HepG2 (cell line): ENCODE measurements around the gene LGALS3. TPM values are rescaled to one million over a fixed set of nuclear protein-coding genes. Genes with fewer than 3 reads are reported as not detected.

Source experiments
- ATAC-seq: fragments of 200-7000 bp; cut with Tn5 transposase; 3 replicates; pipeline ENCODE4 v1.9.1; 2020; ENCODE audit warnings: mild to moderate bottlenecking, moderate library complexity
- BruUV-seq: library from RNA; stranded (reverse); fragments of 400-500 nt; replicated peaks from 2 replicates; lab custom pipeline; 2021; lab: Mats Ljungman, UMichigan
- CTCF ChIA-PET: fragments of 300-600 bp; formaldehyde crosslinking; extraction: SDS; loops from one replicate; lab custom pipeline; 2021; ENCODE audit warnings: low total read pairs, inconsistent platforms, low intra/inter-chr PET ratio; lab: Yijun Ruan, JAX
- POLR2A ChIA-PET: fragments of 350-600 bp; sonication (Branson Sonifier 250); formaldehyde crosslinking; loops from one replicate; lab custom pipeline; 2020; ENCODE audit warnings: antibody characterized with exemption, inconsistent platforms; lab: Yijun Ruan, JAX
- DNase-seq: peaks from one replicate; pipeline ENCODE4 v3.0.0-alpha.2; 2015; ENCODE audit warnings: low spot score
- FAIRE-seq: peaks from 3 replicates; lab custom pipeline; 2011; peaks lifted over from hg19 to GRCh38; lab: Jason Lieb, UNC
- H2AFZ ChIP-seq: one replicate; pipeline ENCODE4 v1.6.1; 2011; ENCODE audit warnings: low read length, inconsistent platforms
- H3K27ac ChIP-seq: fragments of 300-600 bp; 3 replicates; pipeline ENCODE4 v1.8.0; 2011; ENCODE audit warnings: mixed run types, mild to moderate bottlenecking, mixed read lengths, low read length, inconsistent platforms; ENCODE audit not compliant: insufficient read depth; ENCODE audit errors: extremely low read length
- H3K27me3 ChIP-seq, 2 experiments: fragments of 200-600 bp in 1 of 2; 2 replicates in 1 of 2; 3 replicates in 1 of 2; pipeline versions ENCODE4 v1.6.0 to v1.8.0; 2011; ENCODE audit warnings: low read length in 2 of 2, mild to moderate bottlenecking in 2 of 2, moderate library complexity in 2 of 2, inconsistent platforms in 1 of 2; ENCODE audit not compliant: insufficient read depth in 2 of 2, control insufficient read depth in 1 of 2
- H3K36me3 ChIP-seq, 2 experiments: fragments of 200-600 bp in 1 of 2; replicated peaks in 1 of 2; 2 replicates in 1 of 2; 3 replicates in 1 of 2; pipeline versions ENCODE4 v1.5.1 to v1.8.0; 2011; ENCODE audit warnings: low read length in 2 of 2, inconsistent platforms in 1 of 2; ENCODE audit not compliant: insufficient read depth in 2 of 2, control insufficient read depth in 1 of 2
- H3K4me1 ChIP-seq: 2 replicates; pipeline ENCODE4 v1.5.1; 2012; ENCODE audit warnings: low read length, inconsistent platforms; ENCODE audit not compliant: insufficient read depth
- H3K4me2 ChIP-seq: 2 replicates; pipeline ENCODE4 v1.6.0; 2011; ENCODE audit warnings: low read depth, low read length, inconsistent platforms
- H3K4me3 ChIP-seq, 3 experiments: fragments of 200-600 bp in 1 of 3; sonication (generic), shearing (Covaris generic) in 1 of 3; replicated peaks in 1 of 3; 2 replicates each; pipeline ENCODE4 v1.5.1; 2011 to 2016; ENCODE audit warnings: low read length in 3 of 3, inconsistent platforms in 2 of 3, low read depth in 2 of 3, mild to moderate bottlenecking in 2 of 3, control low read depth in 1 of 3, mixed read lengths in 1 of 3; ENCODE audit not compliant: insufficient read depth in 1 of 3
- H3K79me2 ChIP-seq: one replicate; pipeline ENCODE4 v1.6.1; 2011; ENCODE audit warnings: low read length, inconsistent platforms; ENCODE audit not compliant: insufficient read depth
- H3K9ac ChIP-seq: 2 replicates; pipeline ENCODE4 v1.6.0; 2011; ENCODE audit warnings: mild to moderate bottlenecking, low read depth, low read length, inconsistent platforms; ENCODE audit not compliant: insufficient read depth
- H3K9me3 ChIP-seq: 2 replicates; pipeline ENCODE4 v1.5.1; 2012; ENCODE audit warnings: mild to moderate bottlenecking, low read length
- H4K20me1 ChIP-seq: 2 replicates; pipeline ENCODE4 v1.6.0; 2011; ENCODE audit warnings: inconsistent platforms, mild to moderate bottlenecking, low read length, moderate library complexity; ENCODE audit not compliant: insufficient read depth
- HOXD1 ChIP-seq: sonication (generic); formaldehyde crosslinking; IDR thresholded peaks from 2 replicates; pipeline ENCODE4 v1.5.0; 2020; ENCODE audit warnings: missing genetic modification reagents
- SMYD3 ChIP-seq: sonication (generic); formaldehyde crosslinking; IDR thresholded peaks from 2 replicates; pipeline ENCODE4 v1.8.1; 2023; ENCODE audit warnings: mild to moderate bottlenecking, missing genetic modification reagents
- ZNF180 ChIP-seq: sonication (generic); formaldehyde crosslinking; IDR thresholded peaks from 2 replicates; pipeline ENCODE4 v1.4.0; 2020; ENCODE audit warnings: low read depth, missing genetic modification reagents, borderline replicate concordance
- WGBS: methylation state at CpG from one replicate; pipeline ENCODE4 v1.1.6; 2017; ENCODE audit warnings: low lambda C conversion rate; 5-methylcytosine and 5-hydroxymethylcytosine counted together
- in situ Hi-C: cut with HindIII; loops from 2 replicates; pipeline ENCODE4 v1.10.0; 2017; ENCODE audit warnings: low pct_unique_long_range_greater_than_20kb; ENCODE audit not compliant: extremely low pct_ligation_motif_present
- intact Hi-C: fragments of 100-400 bp; cut with micrococcal nuclease; formaldehyde crosslinking; loops from one replicate; pipeline ENCODE4 v1.10.0; 2022; ENCODE audit not compliant: unreplicated experiment
- polyA plus RNA-seq, 8 experiments: library from polyadenylated mRNA; depleted of rRNA in 3 of 8; stranded (reverse) in 7 of 8; unstranded in 1 of 8; fragments of >200 nt; fragmentation: Illumina TruSeq in 4 of 8; extraction: Trizol in 4 of 8; gene quantifications; 2 replicates each; pipeline versions ENCODE4 v1.2.1 to v1.2.3, GENCODE V29; 2011 to 2016; ENCODE audit warnings: low read depth in 4 of 8, missing spikeins in 1 of 8, mixed read lengths in 1 of 8; ENCODE audit not compliant: insufficient read depth in 1 of 8
- total RNA-seq, 5 experiments: library from RNA; depleted of rRNA; stranded (reverse); fragments of >200 nt; fragmentation: Illumina TruSeq; extraction: Trizol; gene quantifications; 2 replicates each; pipeline ENCODE4 v1.2.3, GENCODE V29; 2016; ENCODE audit warnings: low read depth in 1 of 5
- TF ChIP-seq, protein P1 (sequence below): sonication (generic); formaldehyde crosslinking; IDR thresholded peaks from 2 replicates; pipeline ENCODE4 v1.4.0; 2020; ENCODE audit warnings: missing genetic modification reagents

LGALS3 gene
- total and polyA plus RNA-seq, 2 of the 13 experiments (the other 11 are each of a cell fraction or from before 2014, with no cell fraction given), result 5.0 to 97.4 TPM

DNA sequence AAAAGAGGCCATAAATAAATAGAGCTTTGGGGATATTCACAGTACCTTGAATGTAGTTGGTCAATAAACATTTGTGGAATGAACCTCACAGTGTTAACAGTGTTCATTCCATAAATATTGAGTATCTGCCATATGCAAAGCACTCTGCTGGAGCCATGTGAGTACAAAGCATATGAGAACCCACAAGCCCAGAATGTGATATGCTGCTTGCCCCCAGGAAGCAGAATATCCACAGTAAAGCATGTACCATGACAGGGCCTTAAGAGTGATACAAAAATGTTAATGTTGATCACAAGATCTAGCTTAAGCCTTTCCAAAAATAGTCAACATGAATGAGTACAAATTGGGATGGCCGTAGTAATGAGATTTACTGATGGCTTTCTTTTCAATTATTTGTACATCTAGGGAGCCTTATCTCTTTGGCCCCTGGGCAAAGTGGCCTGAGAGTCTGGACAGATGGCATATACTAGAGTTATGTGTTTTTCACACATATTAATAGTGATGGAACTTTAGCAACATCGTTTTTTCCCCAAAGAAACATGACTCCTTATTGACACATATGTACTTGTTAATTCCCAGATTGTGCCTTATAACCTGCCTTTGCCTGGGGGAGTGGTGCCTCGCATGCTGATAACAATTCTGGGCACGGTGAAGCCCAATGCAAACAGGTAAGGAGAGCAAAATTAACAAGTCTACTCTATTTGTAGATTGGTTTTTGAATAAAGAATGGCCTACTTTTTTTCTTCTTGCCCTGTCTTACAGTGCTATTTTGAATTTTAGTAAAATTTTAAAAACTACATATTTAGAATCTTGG lies 10.9 kb downstream of the LGALS3 start (continued):
- TF ChIP-seq, protein P1, sequence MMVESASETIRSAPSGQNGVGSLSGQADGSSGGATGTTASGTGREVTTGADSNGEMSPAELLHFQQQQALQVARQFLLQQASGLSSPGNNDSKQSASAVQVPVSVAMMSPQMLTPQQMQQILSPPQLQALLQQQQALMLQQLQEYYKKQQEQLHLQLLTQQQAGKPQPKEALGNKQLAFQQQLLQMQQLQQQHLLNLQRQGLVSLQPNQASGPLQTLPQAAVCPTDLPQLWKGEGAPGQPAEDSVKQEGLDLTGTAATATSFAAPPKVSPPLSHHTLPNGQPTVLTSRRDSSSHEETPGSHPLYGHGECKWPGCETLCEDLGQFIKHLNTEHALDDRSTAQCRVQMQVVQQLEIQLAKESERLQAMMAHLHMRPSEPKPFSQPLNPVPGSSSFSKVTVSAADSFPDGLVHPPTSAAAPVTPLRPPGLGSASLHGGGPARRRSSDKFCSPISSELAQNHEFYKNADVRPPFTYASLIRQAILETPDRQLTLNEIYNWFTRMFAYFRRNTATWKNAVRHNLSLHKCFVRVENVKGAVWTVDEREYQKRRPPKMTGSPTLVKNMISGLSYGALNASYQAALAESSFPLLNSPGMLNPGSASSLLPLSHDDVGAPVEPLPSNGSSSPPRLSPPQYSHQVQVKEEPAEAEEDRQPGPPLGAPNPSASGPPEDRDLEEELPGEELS (CRISPR knock-in tag), result no peak
- no peak for TF ChIP-seq HOXD1 (CRISPR knock-in tag)
- no peak for TF ChIP-seq ZNF180 (CRISPR knock-in tag)
- TF ChIP-seq, all 625 proteins: peak for 0

DNA sequence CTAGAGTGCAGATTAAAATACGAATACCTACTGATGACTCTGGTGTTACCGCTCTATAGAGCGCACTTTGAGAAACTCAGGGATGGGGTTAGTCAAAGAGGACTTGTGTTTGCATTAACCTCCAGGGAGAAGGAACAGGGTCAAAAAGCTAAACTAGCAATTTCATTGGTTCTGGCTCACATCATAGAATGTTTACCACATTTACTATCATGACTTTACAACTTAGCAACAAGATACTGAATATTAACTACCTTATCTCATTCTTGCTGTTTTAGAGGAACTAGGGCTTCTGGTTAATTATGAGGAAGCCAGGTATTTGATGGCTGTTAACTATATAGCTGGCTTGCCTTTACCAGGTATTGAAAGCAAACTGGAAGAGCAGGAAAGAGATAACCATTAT lies 12.8 kb downstream of the LGALS3 start:
- 97% methylated on average over 3 of the region's 3 CpGs for WGBS
- Histone ChIP-seq H3K79me2 (no peaks in the 10 kb centered on the region), H3K4me1 (no peaks in the 10 kb centered on the region), H2AFZ (no peak overlapping the region), H3K27ac (no peak overlapping the region), H3K4me3 (no peak overlapping the region), H3K9me3 (no peaks in the 10 kb centered on the region), H3K36me3 (peaks cover 11 to 31% of the 10 kb centered on the region in 2 experiments; a peak in 4 of 5 replicates), H4K20me1 (no peaks in the 10 kb centered on the region), H3K4me2 (no peak overlapping the region), H3K27me3 (no peaks in the 10 kb centered on the region), H3K9ac (no peak overlapping the region)
- ATAC-seq (no peak), DNase-seq (no peak), FAIRE-seq (no peak)
- no peak for TF ChIP-seq SMYD3
- BruUV-seq, result no TSS peak
- intact Hi-C loops, result no loop called here
- POLR2A ChIA-PET, result no interaction called here
- CTCF ChIA-PET, result no interaction called here
- in situ Hi-C loops, result no loop called here
